Caco-2 (cell line): Measurements from ENCODE around the gene MICAL3. TPM values are rescaled to one million over a fixed set of nuclear protein-coding genes. Genes with fewer than 3 reads are reported as not detected.

Experiments
- BruUV-seq: library from RNA; stranded (reverse); fragments of 400-500 nt; replicated peaks from 2 replicates; lab custom pipeline; 2021; lab: Mats Ljungman, UMichigan
- CTCF ChIA-PET: fragments of 300-600 bp; sonication (Branson Sonifier 250); formaldehyde crosslinking; loops from one replicate; lab custom pipeline; 2022; ENCODE audit warnings: antibody characterized with exemption; lab: Charles Lee
- POLR2A ChIA-PET: fragments of 300-600 bp; sonication (Branson Sonifier 250); formaldehyde crosslinking; loops from one replicate; lab custom pipeline; 2022; ENCODE audit warnings: antibody characterized with exemption; lab: Charles Lee
- DNase-seq, 2 experiments: peaks; one replicate each; pipeline versions ENCODE4 v3.0.0 to v3.0.0-alpha.2; 2020 to 2022
- H3K27me3 ChIP-seq: replicated peaks from 2 replicates; pipeline ENCODE4 v1.6.0; 2011; ENCODE audit warnings: low read length; ENCODE audit not compliant: control insufficient read depth, insufficient read depth
- H3K36me3 ChIP-seq: 2 replicates; pipeline ENCODE4 v1.5.1; 2011; ENCODE audit warnings: low read length; ENCODE audit not compliant: control insufficient read depth, insufficient read depth
- H3K4me1 ChIP-seq: fragments of 250-450 bp; sonication (Bioruptor Pico); 2 replicates; pipeline ENCODE4 v1.5.1; 2020; ENCODE audit warnings: mild to moderate bottlenecking
- H3K4me3 ChIP-seq: 2 replicates; pipeline ENCODE4 v1.5.1; 2011; ENCODE audit warnings: low read depth, mild to moderate bottlenecking, control low read depth, low read length
- H3K9me3 ChIP-seq: fragments of 250-450 bp; sonication (Bioruptor Pico); 2 replicates; pipeline ENCODE4 v1.5.1; 2020; ENCODE audit warnings: mild to moderate bottlenecking, moderate library complexity
- H3K27ac Mint-ChIP-seq: one replicate; pipeline ENCODE4 v1.8.0; 2022; ENCODE audit warnings: mixed read lengths; ENCODE audit not compliant: unreplicated experiment
- H3K27me3 Mint-ChIP-seq: one replicate; pipeline ENCODE4 v1.8.0; 2022; ENCODE audit warnings: mixed read lengths; ENCODE audit not compliant: insufficient read depth, unreplicated experiment
- H3K36me3 Mint-ChIP-seq: one replicate; pipeline ENCODE4 v1.8.0; 2022; ENCODE audit warnings: mild to moderate bottlenecking, mixed read lengths; ENCODE audit not compliant: insufficient read depth, unreplicated experiment
- H3K4me1 Mint-ChIP-seq: one replicate; pipeline ENCODE4 v1.8.0; 2022; ENCODE audit warnings: low read depth, mixed read lengths; ENCODE audit not compliant: unreplicated experiment
- H3K4me3 Mint-ChIP-seq: one replicate; pipeline ENCODE4 v1.8.0; 2022; ENCODE audit warnings: mild to moderate bottlenecking, moderate library complexity, mixed read lengths; ENCODE audit not compliant: unreplicated experiment
- H3K9me3 Mint-ChIP-seq: one replicate; pipeline ENCODE4 v1.8.0; 2022; ENCODE audit warnings: mixed read lengths; ENCODE audit not compliant: unreplicated experiment
- CTCF ChIP-seq, 2 experiments: fragments of 200-600 bp in 1 of 2; IDR thresholded peaks; 1 replicate in 1 of 2; 2 replicates in 1 of 2; pipeline versions ENCODE4 v1.5.1 to v1.8.0; 2011 to 2022; ENCODE audit warnings: antibody characterized with exemption in 1 of 2, control low read depth in 1 of 2, inconsistent platforms in 1 of 2, low read depth in 1 of 2, low read length in 1 of 2, mild to moderate bottlenecking in 1 of 2, moderate library complexity in 1 of 2; ENCODE audit not compliant: insufficient read depth in 1 of 2, severe bottlenecking in 1 of 2, unreplicated experiment in 1 of 2
- intact Hi-C: fragments of 100-400 bp; cut with micrococcal nuclease; formaldehyde crosslinking; loops from one replicate; pipeline ENCODE4 v1.10.0; 2022; ENCODE audit not compliant: unreplicated experiment
- total RNA-seq: library from RNA; stranded (reverse); gene quantifications from 2 replicates; pipeline ENCODE4 v1.2.3, GENCODE V29; 2022

MICAL3 gene
- total RNA-seq, 1 experiment from 2014 or later, result 65.6 TPM

GRCh38 chr22:17869285-17870096, 154.9 kb downstream of the MICAL3 start:
- peaks cover 2% of the 10 kb centered on the region; the same call in 1 of the 2 replicates for H3K36me3 ChIP-seq
- no peak overlapping the region for H3K4me3 ChIP-seq
- ChIA-PET CTCF (no interaction called here), POLR2A (no interaction called here)
- no peak overlapping the region for H3K4me3 Mint-ChIP-seq
- H3K27me3 Mint-ChIP-seq, result no peaks in the 10 kb centered on the region
- no peak overlapping the region for H3K27ac Mint-ChIP-seq
- no TSS peak for BruUV-seq
- H3K27me3 ChIP-seq, result no peaks in the 10 kb centered on the region
- TF ChIP-seq CTCF (IDR thresholded peaks at IDR 0.05; ENCODE audit: insufficient read depth in 1 of 2, low read depth in 1 of 2, low read length in 1 of 2, severe bottlenecking in 1 of 2, unreplicated experiment in 1 of 2), result no peak
- H3K36me3 Mint-ChIP-seq, result peaks cover 43% of the 10 kb centered on the region
- no peaks in the 10 kb centered on the region for H3K9me3 ChIP-seq
- DNase-seq, result no peak
- H3K4me1 Mint-ChIP-seq, result peaks cover 11% of the 10 kb centered on the region
- no peaks in the 10 kb centered on the region for H3K9me3 Mint-ChIP-seq
- no peaks in the 10 kb centered on the region for H3K4me1 ChIP-seq
- intact Hi-C loops, result no loop called here

- CTCF ChIA-PET, result no interaction called here
- no peaks in the 10 kb centered on the region for H3K27me3 Mint-ChIP-seq
- H3K36me3 ChIP-seq, result peaks cover 2% of the 10 kb centered on the region; the same call in 1 of the 2 replicates
- POLR2A ChIA-PET, result no interaction called here
- H3K27me3 ChIP-seq, result no peaks in the 10 kb centered on the region
- H3K36me3 Mint-ChIP-seq, result peaks cover 49% of the 10 kb centered on the region
- H3K4me1 ChIP-seq, result no peaks in the 10 kb centered on the region
- TF ChIP-seq CTCF (IDR thresholded peaks at IDR 0.05; ENCODE audit: insufficient read depth in 1 of 2, low read depth in 1 of 2, low read length in 1 of 2, severe bottlenecking in 1 of 2, unreplicated experiment in 1 of 2), result no peak
- DNase-seq, result no peak
- H3K4me3 Mint-ChIP-seq, result no peak overlapping the region
- no peaks in the 10 kb centered on the region for H3K9me3 ChIP-seq
- peaks cover 11% of the 10 kb centered on the region for H3K4me1 Mint-ChIP-seq
- H3K27ac Mint-ChIP-seq, result no peak overlapping the region
- no peak overlapping the region for H3K4me3 ChIP-seq
- BruUV-seq, result no TSS peak
- H3K9me3 Mint-ChIP-seq, result no peaks in the 10 kb centered on the region
- intact Hi-C loops, result no loop called here
These were observed 155.6 kb downstream of the MICAL3 start for GRCh38 chr22:17868771-17869170.

GRCh38 chr22:17867160-17867785, 157.1 kb downstream of the MICAL3 start:
- Mint-ChIP-seq H3K4me3 (no peak overlapping the region), H3K27ac (no peak overlapping the region), H3K36me3 (peaks cover 59% of the 10 kb centered on the region), H3K27me3 (no peaks in the 10 kb centered on the region), H3K4me1 (peaks cover 11% of the 10 kb centered on the region), H3K9me3 (no peaks in the 10 kb centered on the region)
- H3K4me3 ChIP-seq, result no peak overlapping the region
- H3K27me3 ChIP-seq, result no peaks in the 10 kb centered on the region
- no peak for DNase-seq
- H3K4me1 ChIP-seq, result no peaks in the 10 kb centered on the region
- TF ChIP-seq CTCF (IDR thresholded peaks at IDR 0.05; ENCODE audit: insufficient read depth in 1 of 2, low read depth in 1 of 2, low read length in 1 of 2, severe bottlenecking in 1 of 2, unreplicated experiment in 1 of 2), result no peak
- H3K9me3 ChIP-seq, result no peaks in the 10 kb centered on the region
- BruUV-seq, result no TSS peak
- no peaks in the 10 kb centered on the region; the same call in 1 of the 2 replicates for H3K36me3 ChIP-seq
- ChIA-PET POLR2A (no interaction called here), CTCF (no interaction called here)
- intact Hi-C loops, result no loop called here
